ENCODE results near the gene CENPX. TPM values are rescaled to one million over a fixed set of nuclear protein-coding genes. Genes with fewer than 3 reads are reported as not detected.

The CENPX gene
- total and polyA plus RNA-seq, 2 of the 13 experiments (the other 11 are each of a cell fraction or from before 2014, with no cell fraction given), result 92.7 to 170 TPM

DNA sequence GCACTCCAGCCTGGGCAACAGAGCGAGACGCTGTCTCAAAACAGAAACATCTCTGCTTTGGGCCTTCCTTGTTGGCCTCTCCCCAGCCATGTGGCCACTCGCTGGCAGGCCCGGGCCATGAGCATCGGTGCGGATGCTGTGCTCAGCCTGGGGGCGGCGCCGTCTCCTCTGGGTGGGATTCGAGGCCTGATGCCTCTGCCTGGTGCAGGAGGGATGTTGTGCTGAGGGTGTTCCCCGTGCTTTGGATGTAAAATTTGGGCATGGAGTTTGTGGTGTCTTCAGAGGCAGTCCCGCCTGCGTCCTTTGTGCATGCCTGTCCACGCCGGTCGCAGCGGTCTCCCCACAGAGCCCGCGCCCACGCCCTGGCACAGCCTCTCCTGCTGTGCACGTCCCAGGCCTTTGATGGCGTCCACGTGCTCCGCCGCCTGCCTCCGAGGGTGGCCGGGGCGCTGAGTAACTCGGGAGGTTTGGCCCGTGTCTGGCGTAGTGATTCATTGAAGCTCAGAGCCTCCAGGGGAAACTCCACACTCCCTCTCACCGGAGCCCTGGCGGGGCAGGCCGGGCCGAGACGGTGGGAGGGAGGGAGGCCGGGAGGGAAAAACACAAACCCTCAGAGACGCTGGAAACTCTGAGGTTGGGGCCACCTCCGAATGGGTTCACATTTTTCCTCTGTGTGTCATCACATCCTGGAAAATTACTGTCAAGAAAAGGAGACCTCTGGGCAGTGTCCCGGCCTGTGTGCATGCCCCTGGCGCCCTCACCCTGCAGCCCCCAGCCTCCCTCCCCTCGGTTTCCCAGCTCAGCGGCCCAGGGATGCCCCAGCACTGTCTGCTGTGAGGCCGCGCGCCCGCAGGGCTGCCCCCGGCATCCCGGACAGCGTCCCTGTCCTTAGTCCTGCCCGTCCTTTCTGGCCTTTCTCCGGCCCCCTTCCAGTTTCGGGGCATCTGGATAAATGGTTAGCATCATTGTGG, 19.0 kb downstream of the CENPX start (continued):
- TF ChIP-seq WIZ (CRISPR knock-in tag; IDR thresholded peaks at IDR 0.05) (no peak), NCOR1 (IDR thresholded peaks at IDR 0.05; ENCODE audit: borderline replicate concordance, low read length) (no peak), ZNF552 (CRISPR knock-in tag; IDR thresholded peaks at IDR 0.05; ENCODE audit: borderline replicate concordance) (peak; percentile 88), ZNF431 (CRISPR knock-in tag; IDR thresholded peaks at IDR 0.05; ENCODE audit: borderline replicate concordance, low read depth) (peak; percentile 80; the same call in 1 of the 2 replicates), ZNF180 (CRISPR knock-in tag; IDR thresholded peaks at IDR 0.05; ENCODE audit: borderline replicate concordance, low read depth) (no peak), PCBP1 (IDR thresholded peaks at IDR 0.05; ENCODE audit: borderline replicate concordance, low read depth, low read length) (no peak), SIN3A (IDR thresholded peaks at IDR 0.05; ENCODE audit: borderline replicate concordance, low read depth, low read length) (no peak), CCAR2 (optimal IDR thresholded peaks at IDR 0.05; ENCODE audit: low read depth, low read length) (no peak), TEAD2 (CRISPR knock-in tag; IDR thresholded peaks at IDR 0.05) (no peak), TCF12 (IDR thresholded peaks at IDR 0.05) (no peak), TCF12 (CRISPR knock-in tag; IDR thresholded peaks at IDR 0.05) (no peak), NFKB2 (CRISPR knock-in tag; IDR thresholded peaks at IDR 0.05; ENCODE audit: borderline replicate concordance) (peak; percentile 91), SALL2 (CRISPR knock-in tag; IDR thresholded peaks at IDR 0.05) (0 out of 2 replicates have a peak, but pooled peaks have one; percentile 38), MIER3 (CRISPR knock-in tag; IDR thresholded peaks at IDR 0.05; ENCODE audit: borderline replicate concordance) (peak; percentile 62; the same call in 1 of the 2 replicates)
- TF ChIP-seq, protein P1, sequence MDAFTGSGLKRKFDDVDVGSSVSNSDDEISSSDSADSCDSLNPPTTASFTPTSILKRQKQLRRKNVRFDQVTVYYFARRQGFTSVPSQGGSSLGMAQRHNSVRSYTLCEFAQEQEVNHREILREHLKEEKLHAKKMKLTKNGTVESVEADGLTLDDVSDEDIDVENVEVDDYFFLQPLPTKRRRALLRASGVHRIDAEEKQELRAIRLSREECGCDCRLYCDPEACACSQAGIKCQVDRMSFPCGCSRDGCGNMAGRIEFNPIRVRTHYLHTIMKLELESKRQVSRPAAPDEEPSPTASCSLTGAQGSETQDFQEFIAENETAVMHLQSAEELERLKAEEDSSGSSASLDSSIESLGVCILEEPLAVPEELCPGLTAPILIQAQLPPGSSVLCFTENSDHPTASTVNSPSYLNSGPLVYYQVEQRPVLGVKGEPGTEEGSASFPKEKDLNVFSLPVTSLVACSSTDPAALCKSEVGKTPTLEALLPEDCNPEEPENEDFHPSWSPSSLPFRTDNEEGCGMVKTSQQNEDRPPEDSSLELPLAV (CRISPR knock-in tag; conservative IDR thresholded peaks at IDR 0.05; ENCODE audit: low read depth), result no peak
- TF ChIP-seq, protein P2, sequence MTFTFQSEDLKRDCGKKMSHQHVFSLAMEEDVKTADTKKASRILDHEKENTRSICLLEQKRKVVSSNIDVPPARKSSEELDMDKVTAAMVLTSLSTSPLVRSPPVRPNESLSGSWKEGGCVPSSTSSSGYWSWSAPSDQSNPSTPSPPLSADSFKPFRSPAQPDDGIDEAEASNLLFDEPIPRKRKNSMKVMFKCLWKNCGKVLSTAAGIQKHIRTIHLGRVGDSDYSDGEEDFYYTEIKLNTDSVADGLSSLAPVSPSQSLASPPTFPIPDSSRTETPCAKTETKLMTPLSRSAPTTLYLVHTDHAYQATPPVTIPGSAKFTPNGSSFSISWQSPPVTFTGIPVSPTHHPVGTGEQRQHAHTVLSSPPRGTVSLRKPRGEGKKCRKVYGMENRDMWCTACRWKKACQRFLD (CRISPR knock-in tag; IDR thresholded peaks at IDR 0.05; ENCODE audit: borderline replicate concordance), result peak; percentile 77
- TF ChIP-seq, protein P3, sequence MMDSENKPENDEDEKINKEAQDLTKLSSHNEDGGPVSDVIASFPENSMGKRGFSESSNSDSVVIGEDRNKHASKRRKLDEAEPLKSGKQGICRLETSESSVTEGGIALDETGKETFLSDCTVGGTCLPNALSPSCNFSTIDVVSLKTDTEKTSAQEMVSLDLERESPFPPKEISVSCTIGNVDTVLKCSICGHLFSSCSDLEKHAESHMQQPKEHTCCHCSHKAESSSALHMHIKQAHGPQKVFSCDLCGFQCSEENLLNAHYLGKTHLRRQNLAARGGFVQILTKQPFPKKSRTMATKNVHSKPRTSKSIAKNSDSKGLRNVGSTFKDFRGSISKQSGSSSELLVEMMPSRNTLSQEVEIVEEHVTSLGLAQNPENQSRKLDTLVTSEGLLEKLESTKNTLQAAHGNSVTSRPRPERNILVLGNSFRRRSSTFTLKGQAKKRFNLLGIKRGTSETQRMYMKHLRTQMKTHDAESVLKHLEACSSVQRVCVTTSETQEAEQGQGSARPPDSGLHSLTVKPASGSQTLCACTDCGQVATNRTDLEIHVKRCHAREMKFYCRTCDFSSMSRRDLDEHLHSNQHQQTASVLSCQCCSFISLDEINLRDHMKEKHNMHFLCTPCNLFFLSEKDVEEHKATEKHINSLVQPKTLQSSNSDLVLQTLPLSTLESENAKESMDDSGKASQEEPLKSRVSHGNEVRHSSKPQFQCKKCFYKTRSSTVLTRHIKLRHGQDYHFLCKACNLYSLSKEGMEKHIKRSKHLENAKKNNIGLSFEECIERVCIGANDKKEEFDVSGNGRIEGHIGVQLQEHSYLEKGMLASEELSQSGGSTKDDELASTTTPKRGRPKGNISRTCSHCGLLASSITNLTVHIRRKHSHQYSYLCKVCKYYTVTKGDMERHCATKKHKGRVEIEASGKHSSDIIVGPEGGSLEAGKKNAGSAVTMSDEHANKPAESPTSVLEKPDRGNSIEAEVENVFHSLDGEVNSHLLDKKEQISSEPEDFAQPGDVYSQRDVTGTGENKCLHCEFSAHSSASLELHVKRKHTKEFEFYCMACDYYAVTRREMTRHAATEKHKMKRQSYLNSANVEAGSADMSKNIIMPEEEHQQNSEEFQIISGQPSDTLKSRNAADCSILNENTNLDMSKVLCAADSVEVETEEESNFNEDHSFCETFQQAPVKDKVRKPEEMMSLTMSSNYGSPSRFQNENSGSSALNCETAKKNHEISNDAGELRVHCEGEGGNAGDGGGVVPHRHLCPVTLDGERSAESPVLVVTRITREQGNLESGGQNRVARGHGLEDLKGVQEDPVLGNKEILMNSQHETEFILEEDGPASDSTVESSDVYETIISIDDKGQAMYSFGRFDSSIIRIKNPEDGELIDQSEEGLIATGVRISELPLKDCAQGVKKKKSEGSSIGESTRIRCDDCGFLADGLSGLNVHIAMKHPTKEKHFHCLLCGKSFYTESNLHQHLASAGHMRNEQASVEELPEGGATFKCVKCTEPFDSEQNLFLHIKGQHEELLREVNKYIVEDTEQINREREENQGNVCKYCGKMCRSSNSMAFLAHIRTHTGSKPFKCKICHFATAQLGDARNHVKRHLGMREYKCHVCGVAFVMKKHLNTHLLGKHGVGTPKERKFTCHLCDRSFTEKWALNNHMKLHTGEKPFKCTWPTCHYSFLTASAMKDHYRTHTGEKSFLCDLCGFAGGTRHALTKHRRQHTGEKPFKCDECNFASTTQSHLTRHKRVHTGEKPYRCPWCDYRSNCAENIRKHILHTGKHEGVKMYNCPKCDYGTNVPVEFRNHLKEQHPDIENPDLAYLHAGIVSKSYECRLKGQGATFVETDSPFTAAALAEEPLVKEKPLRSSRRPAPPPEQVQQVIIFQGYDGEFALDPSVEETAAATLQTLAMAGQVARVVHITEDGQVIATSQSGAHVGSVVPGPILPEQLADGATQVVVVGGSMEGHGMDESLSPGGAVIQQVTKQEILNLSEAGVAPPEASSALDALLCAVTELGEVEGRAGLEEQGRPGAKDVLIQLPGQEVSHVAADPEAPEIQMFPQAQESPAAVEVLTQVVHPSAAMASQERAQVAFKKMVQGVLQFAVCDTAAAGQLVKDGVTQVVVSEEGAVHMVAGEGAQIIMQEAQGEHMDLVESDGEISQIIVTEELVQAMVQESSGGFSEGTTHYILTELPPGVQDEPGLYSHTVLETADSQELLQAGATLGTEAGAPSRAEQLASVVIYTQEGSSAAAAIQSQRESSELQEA (CRISPR knock-in tag; IDR thresholded peaks at IDR 0.05; ENCODE audit: not compliant biosample characterization), result no peak

Data from HepG2 (cell line).